NCI-H128 (cell line): ENCODE data around the gene POLR3K.

Experiments
- DNase-seq: peaks from one replicate; lab custom pipeline; 2025; ENCODE audit not compliant: unreplicated experiment; lab: John Stamatoyannopoulos, UW

POLR3K gene

GRCh38 chr16:66309-67182 is 13.1 kb upstream of the POLR3K start:
- DNase-seq: no peak

- peak; percentile 49 for DNase-seq
Observed at GRCh38 chr16:65745-66144, 12.3 kb upstream of the POLR3K start.

GRCh38 chr16:64914-65255 is 11.5 kb upstream of the POLR3K start:
- no peak for DNase-seq

GRCh38 chr16:63998-64913 is 10.8 kb upstream of the POLR3K start:
- no peak for DNase-seq

- DNase-seq: no peak
Observed at GRCh38 chr16:63466-63865, 10.1 kb upstream of the POLR3K start.

GRCh38 chr16:62968-63391 is 9.6 kb upstream of the POLR3K start:
- no peak for DNase-seq

GRCh38 chr16:62283-62967 is 9.0 kb upstream of the POLR3K start:
- no peak for DNase-seq

GRCh38 chr16:61879-62281 is 8.5 kb upstream of the POLR3K start:
- DNase-seq: no peak

- no peak for DNase-seq
Observed at GRCh38 chr16:60929-61878, 7.8 kb upstream of the POLR3K start.

- no peak for DNase-seq
Observed at GRCh38 chr16:60166-60565, 6.8 kb upstream of the POLR3K start.

GRCh38 chr16:59440-60059 is 6.1 kb upstream of the POLR3K start:
- no peak for DNase-seq

GRCh38 chr16:58491-59439 is 5.4 kb upstream of the POLR3K start:
- no peak for DNase-seq

- no peak for DNase-seq
Observed at GRCh38 chr16:57711-58110, 4.3 kb upstream of the POLR3K start.

GRCh38 chr16:56231-56927 is 3.0 kb upstream of the POLR3K start:
- no peak for DNase-seq

GRCh38 chr16:55571-56136 is 2.2 kb upstream of the POLR3K start:
- DNase-seq: no peak

GRCh38 chr16:54237-54581 is 801 bp upstream of the POLR3K start:
- no peak for DNase-seq

GRCh38 chr16:50769-51591 is 2.4 kb downstream of the POLR3K start:
- no peak for DNase-seq
